SK-N-SH (cell line): ENCODE results near the gene PARP11. TPM values are rescaled to one million over a fixed set of nuclear protein-coding genes. Genes with fewer than 3 reads are reported as not detected.

Source experiments
- CTCF ChIA-PET: fragments of 300-600, 350-600 bp; formaldehyde crosslinking; extraction: SDS; loops from one replicate; lab custom pipeline; 2021; lab: Yijun Ruan, JAX
- POLR2A ChIA-PET: fragments of 350-600 bp; sonication (Branson Sonifier 250); formaldehyde crosslinking; extraction: SDS; loops from one replicate; lab custom pipeline; 2020; ENCODE audit warnings: antibody characterized with exemption, inconsistent platforms; lab: Yijun Ruan, JAX
- DNase-seq: peaks from one replicate; pipeline ENCODE4 v3.0.0; 2012
- H2AFZ ChIP-seq: fragments of 200-600 bp; sonication (generic); 2 replicates; pipeline ENCODE4 v1.8.1; 2016; ENCODE audit warnings: antibody characterized with exemption, mild to moderate bottlenecking, low read depth
- H3F3A ChIP-seq: fragments of 200-600 bp; sonication (generic); replicated peaks from 2 replicates; pipeline ENCODE3; 2016; ENCODE audit warnings: antibody characterized with exemption, mild to moderate bottlenecking; ENCODE audit not compliant: insufficient read depth
- H3K27ac ChIP-seq, 2 experiments: fragments of 200-500 bp in 1 of 2; fragments of 200-600 bp in 1 of 2; sonication (Bioruptor generic) in 1 of 2; sonication (generic), shearing (Covaris generic) in 1 of 2; 2 replicates each; pipeline versions ENCODE4 v1.5.1 to v1.6.1; 2014 to 2016; ENCODE audit warnings: low read depth in 2 of 2, inconsistent platforms in 1 of 2, low read length in 1 of 2, mild to moderate bottlenecking in 1 of 2, mixed read lengths in 1 of 2
- H3K27me3 ChIP-seq: fragments of 200-600 bp; sonication (generic), shearing (Covaris generic); 2 replicates; pipeline ENCODE4 v1.6.1; 2016; ENCODE audit warnings: mixed run types; ENCODE audit not compliant: insufficient read depth
- H3K36me3 ChIP-seq, 2 experiments: fragments of 200-500 bp in 1 of 2; fragments of 200-600 bp in 1 of 2; sonication (Bioruptor generic) in 1 of 2; sonication (generic) in 1 of 2; replicated peaks in 1 of 2; 2 replicates each; pipeline versions ENCODE3 to v1.5.1; 2014 to 2016; ENCODE audit warnings: low read length in 1 of 2, mild to moderate bottlenecking in 1 of 2; ENCODE audit not compliant: insufficient read depth in 2 of 2, control insufficient read depth in 1 of 2
- H3K4me1 ChIP-seq, 2 experiments: fragments of 200-500 bp in 1 of 2; fragments of 200-600 bp in 1 of 2; sonication (Bioruptor generic) in 1 of 2; sonication (generic), shearing (Covaris generic) in 1 of 2; 2 replicates each; pipeline versions ENCODE4 v1.5.1 to v1.6.1; 2014 to 2016; ENCODE audit warnings: low read depth in 1 of 2, low read length in 1 of 2, mixed run types in 1 of 2; ENCODE audit not compliant: insufficient read depth in 2 of 2, control insufficient read depth in 1 of 2
- H3K4me2 ChIP-seq: fragments of 200-600 bp; sonication (generic), shearing (Covaris generic); 2 replicates; pipeline ENCODE4 v1.6.1; 2017; ENCODE audit warnings: mixed run types
- H3K4me3 ChIP-seq, 2 experiments: fragments of 200-500 bp in 1 of 2; fragments of 200-600 bp in 1 of 2; sonication (Bioruptor generic) in 1 of 2; sonication (generic), shearing (Covaris generic) in 1 of 2; 2 replicates each; pipeline versions ENCODE4 v1.5.1 to v1.8.1; 2014 to 2016; ENCODE audit warnings: low read depth in 2 of 2, inconsistent platforms in 1 of 2, low read length in 1 of 2, mild to moderate bottlenecking in 1 of 2, mixed read lengths in 1 of 2, moderate library complexity in 1 of 2
- H3K79me2 ChIP-seq: fragments of 200-600 bp; sonication (generic); 2 replicates; pipeline ENCODE4 v1.8.1; 2017; ENCODE audit warnings: mild to moderate bottlenecking; ENCODE audit not compliant: insufficient read depth
- H3K9ac ChIP-seq: fragments of 200-600 bp; sonication (generic); 2 replicates; pipeline ENCODE4 v1.6.1; 2017; ENCODE audit warnings: mixed run types
- H3K9me2 ChIP-seq: fragments of 200-600 bp; sonication (generic); 2 replicates; pipeline ENCODE4 v1.6.1; 2017; ENCODE audit warnings: mixed run types
- H3K9me3 ChIP-seq: fragments of 200-600 bp; sonication (generic); 2 replicates; pipeline ENCODE4 v1.6.1; 2017; ENCODE audit warnings: mixed run types, mild to moderate bottlenecking, moderate library complexity
- H4K20me1 ChIP-seq: fragments of 200-600 bp; sonication (generic); 2 replicates; pipeline ENCODE4 v1.6.1; 2017; ENCODE audit warnings: mild to moderate bottlenecking, mixed run types; ENCODE audit not compliant: insufficient read depth
- CHD2 ChIP-seq: fragments of 150-350 bp; IDR thresholded peaks from 2 replicates; pipeline ENCODE4 v1.6.1; 2018; ENCODE audit warnings: low read length; ENCODE audit not compliant: partially characterized antibody
- CTCF ChIP-seq: fragments of 200-600 bp; sonication (generic); IDR thresholded peaks from 2 replicates; pipeline ENCODE4 v1.6.1; 2017; ENCODE audit warnings: antibody characterized with exemption, mild to moderate bottlenecking, moderate library complexity
- ELF1 ChIP-seq: IDR thresholded peaks from 2 replicates; pipeline ENCODE4 v1.4.0; 2012
- EP300 ChIP-seq, 2 experiments: IDR thresholded peaks; 2 replicates each; pipeline versions ENCODE4 v1.4.0 to v1.6.1; 2012; ENCODE audit warnings: borderline replicate concordance in 1 of 2, low read depth in 1 of 2, low read length in 1 of 2
- EZH2phosphoT487 ChIP-seq: fragments of 200-600 bp; sonication (generic); IDR thresholded peaks from 2 replicates; pipeline ENCODE4 v1.6.1; 2017; ENCODE audit warnings: low read depth, mixed run types, mild to moderate bottlenecking, antibody characterized with exemption, moderate library complexity, borderline replicate concordance
- GABPA ChIP-seq: IDR thresholded peaks from 2 replicates; pipeline ENCODE4 v1.4.0; 2012; ENCODE audit warnings: low read depth, mild to moderate bottlenecking
- IRF3 ChIP-seq: fragments of 150-350 bp; IDR thresholded peaks from 2 replicates; pipeline ENCODE4 v1.6.1; 2016; ENCODE audit warnings: mild to moderate bottlenecking, low read depth, low read length
- MEF2A ChIP-seq: IDR thresholded peaks from 2 replicates; pipeline ENCODE4 v1.4.0; 2012; ENCODE audit warnings: low read depth, borderline replicate concordance
- MXI1 ChIP-seq: IDR thresholded peaks from 2 replicates; pipeline ENCODE4 v1.6.1; 2012; ENCODE audit warnings: mild to moderate bottlenecking, low read depth, low read length, improper control_type of control experiment
- RAD21 ChIP-seq: IDR thresholded peaks from 2 replicates; pipeline ENCODE4 v1.6.1; 2012; ENCODE audit warnings: mild to moderate bottlenecking, low read length
- RCOR1 ChIP-seq: fragments of 150-350 bp; IDR thresholded peaks from 2 replicates; pipeline ENCODE4 v1.6.1; 2017; ENCODE audit warnings: antibody characterized with exemption, low read length
- RXRA ChIP-seq: IDR thresholded peaks from 2 replicates; pipeline ENCODE4 v1.4.0; 2012; ENCODE audit warnings: low read depth, mild to moderate bottlenecking, borderline replicate concordance
- SMC3 ChIP-seq: IDR thresholded peaks from 2 replicates; pipeline ENCODE4 v1.6.1; 2012; ENCODE audit warnings: low read depth, low read length, improper control_type of control experiment
- TCF12 ChIP-seq: IDR thresholded peaks from 2 replicates; pipeline ENCODE4 v1.4.0; 2012
- USF1 ChIP-seq: IDR thresholded peaks from 2 replicates; pipeline ENCODE4 v1.4.0; 2012; ENCODE audit warnings: low read depth, borderline replicate concordance
- WGBS: methylation state at CpG from one replicate; pipeline ENCODE4 v1.1.6; 2017; ENCODE audit warnings: low lambda C conversion rate; 5-methylcytosine and 5-hydroxymethylcytosine counted together
- polyA plus RNA-seq, 3 experiments: library from polyadenylated mRNA; depleted of rRNA; stranded (reverse); fragments of >200 nt; gene quantifications; 2 replicates each; pipeline ENCODE4 v1.2.3, GENCODE V29; 2012

PARP11 gene
- polyA plus RNA-seq, 1 of the 3 experiments (the other 2 are of a cell fraction) = 1.8 TPM

GRCh38 chr12:3777206-3777809 lies 95.9 kb downstream of the PARP11 start:
- no peaks in the 10 kb centered on the region for H3F3A ChIP-seq
- POLR2A ChIA-PET = no interaction called here
- no peaks in the 10 kb centered on the region for H3K79me2 ChIP-seq
- no peak overlapping the region for H3K4me3 ChIP-seq
- peak; percentile 61 for DNase-seq
- WGBS = 53% methylated on average over 3 of the region's 3 CpGs
- H3K9me3 ChIP-seq = no peaks in the 10 kb centered on the region
- H3K9ac ChIP-seq = no peak overlapping the region
- H3K9me2 ChIP-seq = no peaks in the 10 kb centered on the region
- H2AFZ ChIP-seq = no peak overlapping the region
- no peak overlapping the region for H3K27ac ChIP-seq
- no peaks in the 10 kb centered on the region for H3K4me1 ChIP-seq
- peak; percentile 85 for TF ChIP-seq RAD21
- TF ChIP-seq TCF12 = no peak
- TF ChIP-seq SMC3 = peak; percentile 82
- TF ChIP-seq CTCF = peak; percentile 81
- H4K20me1 ChIP-seq = no peaks in the 10 kb centered on the region
- H3K36me3 ChIP-seq = no peaks in the 10 kb centered on the region
- peaks cover 12% of the 10 kb centered on the region; the same call in 1 of the 2 replicates for H3K27me3 ChIP-seq
- CTCF ChIA-PET = interaction anchor here (0.6 to 10.3 kb wide), 42 partner anchors 10 to 719 kb away, joined by 3 to 203 read pairs (median 4); partner anchors contain the start of gene CRACR2A
- H3K4me2 ChIP-seq = no peak overlapping the region

- Histone ChIP-seq H3K9me3 (no peaks in the 10 kb centered on the region), H3K9ac (no peak overlapping the region), H3K27me3 (peaks cover 12% of the 10 kb centered on the region; the same call in 1 of the 2 replicates), H3K79me2 (no peaks in the 10 kb centered on the region), H2AFZ (no peak overlapping the region), H3K9me2 (no peaks in the 10 kb centered on the region), H4K20me1 (no peaks in the 10 kb centered on the region), H3K27ac (no peak overlapping the region), H3K4me3 (no peak overlapping the region), H3K4me1 (no peaks in the 10 kb centered on the region), H3K36me3 (no peaks in the 10 kb centered on the region)
- 33% methylated on average over 5 of the region's 5 CpGs for WGBS
- no peak for DNase-seq
- CTCF ChIA-PET = interaction anchor here (0.8 to 10.3 kb wide), 8 partner anchors 15 to 477 kb away, joined by 3 to 203 read pairs (median 10); no protein-coding TSS in a partner anchor
- TF ChIP-seq RCOR1 = no peak
- no peak for TF ChIP-seq RXRA
- TF ChIP-seq MXI1 = no peak
- no peak for TF ChIP-seq MEF2A
- TF ChIP-seq, all 33 proteins: peak for 0
- H3K4me2 ChIP-seq = no peak overlapping the region
- no peaks in the 10 kb centered on the region for H3F3A ChIP-seq
- POLR2A ChIA-PET = no interaction called here
Observed at GRCh38 chr12:3775385-3776035, 97.7 kb downstream of the PARP11 start.

- H3K9me3 ChIP-seq = no peaks in the 10 kb centered on the region
- H3K27ac ChIP-seq = no peak overlapping the region
- no peaks in the 10 kb centered on the region for H3F3A ChIP-seq
- peaks cover 12% of the 10 kb centered on the region; the same call in 1 of the 2 replicates for H3K27me3 ChIP-seq
- H3K4me3 ChIP-seq = no peak overlapping the region
- no peak overlapping the region for H3K4me2 ChIP-seq
- H4K20me1 ChIP-seq = no peaks in the 10 kb centered on the region
- no peak overlapping the region for H3K9ac ChIP-seq
- no peak overlapping the region for H2AFZ ChIP-seq
- no peaks in the 10 kb centered on the region for H3K9me2 ChIP-seq
- ChIA-PET CTCF (interaction anchor here (1.5 to 10.3 kb wide), 4 partner anchors 11 to 474 kb away, joined by 4 to 203 read pairs (median 14); partner anchors contain the start of gene CRACR2A), POLR2A (no interaction called here)
- no peak for DNase-seq
- H3K79me2 ChIP-seq = no peaks in the 10 kb centered on the region
- WGBS = 35% methylated on average over 4 of the region's 4 CpGs
- H3K4me1 ChIP-seq = no peaks in the 10 kb centered on the region
- no peaks in the 10 kb centered on the region for H3K36me3 ChIP-seq
- no peak for TF ChIP-seq IRF3
- TF ChIP-seq USF1 = no peak
- TF ChIP-seq CHD2 = no peak
- TF ChIP-seq ELF1 = no peak
- TF ChIP-seq CTCF = no peak
- TF ChIP-seq GABPA = no peak
- TF ChIP-seq EZH2phosphoT487 = no peak
- TF ChIP-seq EP300 (IDR thresholded peaks at IDR 0.05; ENCODE audit: borderline replicate concordance in 1 of 2, low read depth in 1 of 2, low read length in 1 of 2) = no peak
Observed at GRCh38 chr12:3772380-3772779, 100.8 kb downstream of the PARP11 start.
